Dedifferentiated amniotic fluid mesenchymal stem cell (primary cell): ENCODE measurements around the gene TMEM260.
A peak's percentile ranks its signal among the peaks of the same experiment; 100 is the strongest.

Experiments used
- DNase-seq: peaks from one replicate; pipeline ENCODE4 v3.0.0-alpha.2; 2016; ENCODE audit errors: extremely low spot score

TMEM260 gene

GRCh38 chr14:56579345-56580220 lies at the start of gene TMEM260:
Gene TMEM260 (plus strand): TSS chr14:56579798. CDS start chr14:56579915, 117 bp downstream.
- DNase-seq, result peak; percentile 89

- DNase-seq, result no peak
Measured at GRCh38 chr14:56532546-56532945, 47.1 kb upstream of the TMEM260 start.

GRCh38 chr14:56534656-56535055 lies 44.9 kb upstream of the TMEM260 start:
- no peak for DNase-seq

GRCh38 chr14:56539862-56540261 lies 39.7 kb upstream of the TMEM260 start:
- no peak for DNase-seq

GRCh38 chr14:56543436-56543835 lies 36.2 kb upstream of the TMEM260 start:
- DNase-seq, result no peak

GRCh38 chr14:56549721-56550120 lies 29.9 kb upstream of the TMEM260 start:
- no peak for DNase-seq

GRCh38 chr14:56552615-56553014 lies 27.0 kb upstream of the TMEM260 start:
- no peak for DNase-seq

- no peak for DNase-seq
Measured at GRCh38 chr14:56554301-56554700, 25.3 kb upstream of the TMEM260 start.

- DNase-seq, result peak; percentile 44
Measured at GRCh38 chr14:56555921-56556570, 23.6 kb upstream of the TMEM260 start.

GRCh38 chr14:56559182-56559581 lies 20.4 kb upstream of the TMEM260 start:
- DNase-seq, result no peak

- DNase-seq, result no peak
Measured at GRCh38 chr14:56561606-56562005, 18.0 kb upstream of the TMEM260 start.

GRCh38 chr14:56562883-56563282 lies 16.7 kb upstream of the TMEM260 start:
- no peak for DNase-seq

- DNase-seq, result no peak
Measured at GRCh38 chr14:56569174-56569573, 10.4 kb upstream of the TMEM260 start.

- no peak for DNase-seq
Measured at GRCh38 chr14:56570295-56570694, 9.3 kb upstream of the TMEM260 start.

- no peak for DNase-seq
Measured at GRCh38 chr14:56580221-56580711, 668 bp downstream of the TMEM260 start.

GRCh38 chr14:56581041-56581727 lies 1.6 kb downstream of the TMEM260 start:
- no peak for DNase-seq

GRCh38 chr14:56585461-56586084 lies 6.0 kb downstream of the TMEM260 start:
- no peak for DNase-seq

GRCh38 chr14:56587701-56588100 lies 8.1 kb downstream of the TMEM260 start:
- DNase-seq, result no peak

- no peak for DNase-seq
Measured at GRCh38 chr14:56590535-56590960, 10.9 kb downstream of the TMEM260 start.

- DNase-seq, result no peak
Measured at GRCh38 chr14:56592746-56593544, 13.3 kb downstream of the TMEM260 start.

- no peak for DNase-seq
Measured at GRCh38 chr14:56594428-56594827, 14.8 kb downstream of the TMEM260 start.
